Neural progenitor cell (in vitro differentiated cells): ENCODE measurements around the gene NUP214. TPM values are rescaled to one million over a fixed set of nuclear protein-coding genes. Genes with fewer than 3 reads are reported as not detected.
"Not testable (repeated sequence)": the region's sequence is repeated elsewhere in the genome, so short reads cannot be mapped to it uniquely, and the experiment has no call there.

Experiments
- DNase-seq: peaks from one replicate; pipeline ENCODE4 v3.0.0-alpha.2; 2016; ENCODE audit warnings: low spot score
- H2AFZ ChIP-seq: fragments of 200-600 bp; sonication (generic); replicated peaks from 2 replicates; pipeline ENCODE4 v1.6.1; 2016; ENCODE audit warnings: antibody characterized with exemption
- H3F3A ChIP-seq: fragments of 200-600 bp; sonication (generic); 2 replicates; pipeline ENCODE4 v1.6.1; 2016; ENCODE audit warnings: antibody characterized with exemption, low read depth
- H3K27ac ChIP-seq: fragments of 200-600 bp; sonication (generic); 2 replicates; pipeline ENCODE4 v1.5.1; 2016; ENCODE audit warnings: mild to moderate bottlenecking
- H3K27me3 ChIP-seq: fragments of 200-600 bp; sonication (generic); 2 replicates; pipeline ENCODE4 v1.6.1; 2016; ENCODE audit warnings: mild to moderate bottlenecking, moderate library complexity
- H3K36me3 ChIP-seq: fragments of 200-600 bp; sonication (generic); 2 replicates; pipeline ENCODE4 v1.5.1; 2016
- H3K4me1 ChIP-seq: fragments of 200-600 bp; sonication (generic); 2 replicates; pipeline ENCODE4 v1.6.1; 2016; ENCODE audit warnings: mixed run types
- H3K4me2 ChIP-seq: fragments of 200-600 bp; sonication (generic); 2 replicates; pipeline ENCODE4 v1.6.1; 2016
- H3K4me3 ChIP-seq: fragments of 200-600 bp; sonication (generic); 2 replicates; pipeline ENCODE4 v1.5.1; 2016
- H3K79me2 ChIP-seq: fragments of 200-600 bp; sonication (generic); 2 replicates; pipeline ENCODE4 v1.6.1; 2016; ENCODE audit warnings: low read depth
- H3K9ac ChIP-seq: fragments of 200-600 bp; sonication (generic); 2 replicates; pipeline ENCODE4 v1.6.1; 2016
- H3K9me3 ChIP-seq: fragments of 200-600 bp; sonication (generic); 2 replicates; pipeline ENCODE4 v1.5.1; 2016; ENCODE audit warnings: low read depth
- H4K20me1 ChIP-seq: fragments of 200-600 bp; sonication (generic); 2 replicates; pipeline ENCODE4 v1.6.1; 2016; ENCODE audit warnings: low read depth
- H3K27ac Mint-ChIP-seq: 3 replicates; pipeline ENCODE4 v1.8.0; 2021; ENCODE audit warnings: mixed read lengths
- H3K27me3 Mint-ChIP-seq: 2 replicates; pipeline ENCODE4 v1.8.0; 2022; ENCODE audit warnings: low read depth, mild to moderate bottlenecking, inconsistent platforms, moderate library complexity, mixed read lengths; ENCODE audit not compliant: insufficient read depth
- H3K36me3 Mint-ChIP-seq: 3 replicates; pipeline ENCODE4 v1.8.0; 2021; ENCODE audit warnings: mixed read lengths
- H3K4me1 Mint-ChIP-seq: 3 replicates; pipeline ENCODE4 v1.8.0; 2021; ENCODE audit warnings: mixed read lengths
- H3K4me3 Mint-ChIP-seq: 3 replicates; pipeline ENCODE4 v1.8.0; 2021; ENCODE audit warnings: mild to moderate bottlenecking, moderate library complexity, mixed read lengths
- H3K9me3 Mint-ChIP-seq: 3 replicates; pipeline ENCODE4 v1.8.0; 2020; ENCODE audit warnings: mixed read lengths
- CTCF ChIP-seq: fragments of 200-600 bp; sonication (generic); IDR thresholded peaks from 2 replicates; pipeline ENCODE4 v1.5.1; 2017; ENCODE audit warnings: antibody characterized with exemption, mild to moderate bottlenecking
- EZH2 ChIP-seq: fragments of 200-600 bp; sonication (generic); IDR thresholded peaks from 2 replicates; pipeline ENCODE4 v1.6.1; 2017; ENCODE audit warnings: antibody characterized with exemption, mild to moderate bottlenecking, moderate library complexity
- EZH2phosphoT487 ChIP-seq: fragments of 200-600 bp; sonication (generic); IDR thresholded peaks from 2 replicates; pipeline ENCODE4 v1.6.1; 2017; ENCODE audit warnings: antibody characterized with exemption
- total RNA-seq: library from RNA; depleted of rRNA; stranded (reverse); fragments of >200 nt; gene quantifications from 2 replicates; pipeline ENCODE4 v1.2.3, GENCODE V29; 2015; ENCODE audit warnings: low replicate concordance

Gene NUP214
- total RNA-seq, 1 donor from 2014 or later: 37.6 TPM

GRCh38 chr9:131262327-131263032 lies 137.1 kb downstream of the NUP214 start:
- Mint-ChIP-seq H3K4me1 (peaks cover 9% of the 10 kb centered on the region), H3K9me3 (no peaks in the 10 kb centered on the region), H3K27me3 (no peaks in the 10 kb centered on the region), H3K36me3 (no peaks in the 10 kb centered on the region), H3K27ac (no peak overlapping the region), H3K4me3 (no peak overlapping the region)
- Histone ChIP-seq H3F3A (no peaks in the 10 kb centered on the region), H3K27me3 (no peaks in the 10 kb centered on the region), H3K27ac (no peak overlapping the region), H2AFZ (no peak overlapping the region), H3K4me1 (peaks cover 14% of the 10 kb centered on the region), H3K9ac (no peak overlapping the region), H4K20me1 (no peaks in the 10 kb centered on the region), H3K4me3 (no peak overlapping the region), H3K9me3 (no peaks in the 10 kb centered on the region), H3K4me2 (no peak overlapping the region), H3K36me3 (no peaks in the 10 kb centered on the region), H3K79me2 (no peaks in the 10 kb centered on the region)
- DNase-seq: no peak
- TF ChIP-seq EZH2phosphoT487 (no peak), EZH2 (no peak), CTCF (no peak)

- not testable (repeated sequence) for H3K9me3 ChIP-seq, H3K27ac Mint-ChIP-seq, H3K4me3 ChIP-seq, H3K9me3 Mint-ChIP-seq, H4K20me1 ChIP-seq, H3K36me3 Mint-ChIP-seq, H2AFZ ChIP-seq, H3K4me3 Mint-ChIP-seq, H3K9ac ChIP-seq, H3K27me3 ChIP-seq, H3F3A ChIP-seq, H3K36me3 ChIP-seq, H3K27me3 Mint-ChIP-seq, H3K27ac ChIP-seq, DNase-seq, H3K79me2 ChIP-seq, H3K4me1 Mint-ChIP-seq, H3K4me2 ChIP-seq
- peaks cover 14% of the 10 kb centered on the region for H3K4me1 ChIP-seq
Observed at GRCh38 chr9:131263033-131263343, 137.6 kb downstream of the NUP214 start.

GRCh38 chr9:131263701-131264100 lies 138.3 kb downstream of the NUP214 start:
- Histone ChIP-seq H3K27ac (no peak overlapping the region), H3K79me2 (no peaks in the 10 kb centered on the region), H3K9ac (no peak overlapping the region), H3K4me2 (no peak overlapping the region), H3K36me3 (no peaks in the 10 kb centered on the region), H3K4me1 (peaks cover 14% of the 10 kb centered on the region), H3K4me3 (no peak overlapping the region), H3K27me3 (no peaks in the 10 kb centered on the region), H2AFZ (no peak overlapping the region), H4K20me1 (no peaks in the 10 kb centered on the region), H3K9me3 (no peaks in the 10 kb centered on the region), H3F3A (no peaks in the 10 kb centered on the region)
- no peaks in the 10 kb centered on the region for H3K9me3 Mint-ChIP-seq
- no peak for DNase-seq
- peaks cover 6% of the 10 kb centered on the region for H3K4me1 Mint-ChIP-seq
- H3K36me3 Mint-ChIP-seq: no peaks in the 10 kb centered on the region
- peak overlapping the region; percentile 74 for H3K27ac Mint-ChIP-seq
- H3K4me3 Mint-ChIP-seq: no peak overlapping the region
- TF ChIP-seq EZH2: no peak
- TF ChIP-seq CTCF: no peak
- no peak for TF ChIP-seq EZH2phosphoT487
- no peaks in the 10 kb centered on the region for H3K27me3 Mint-ChIP-seq

- no peak for DNase-seq
Observed at GRCh38 chr9:131264231-131264630, 138.8 kb downstream of the NUP214 start.

More at GRCh38 chr9:131264231-131264630, 138.8 kb downstream of the NUP214 start:
- H3K4me1 ChIP-seq: peaks cover 14% of the 10 kb centered on the region
- no peak overlapping the region for H3K4me2 ChIP-seq
- Mint-ChIP-seq H3K27ac (no peak overlapping the region), H3K9me3 (no peaks in the 10 kb centered on the region), H3K4me3 (no peak overlapping the region), H3K27me3 (no peaks in the 10 kb centered on the region), H3K36me3 (no peaks in the 10 kb centered on the region), H3K4me1 (peaks cover 9% of the 10 kb centered on the region)
- H3K9me3 ChIP-seq: no peaks in the 10 kb centered on the region
- H3K79me2 ChIP-seq: no peaks in the 10 kb centered on the region
- no peaks in the 10 kb centered on the region for H3K36me3 ChIP-seq
- H3K9ac ChIP-seq: no peak overlapping the region
- H3K27ac ChIP-seq: no peak overlapping the region
- H3F3A ChIP-seq: no peaks in the 10 kb centered on the region
- no peak overlapping the region for H2AFZ ChIP-seq
- TF ChIP-seq EZH2phosphoT487 (no peak), EZH2 (no peak), CTCF (no peak)
- no peaks in the 10 kb centered on the region for H3K27me3 ChIP-seq
- H4K20me1 ChIP-seq: no peaks in the 10 kb centered on the region
- H3K4me3 ChIP-seq: no peak overlapping the region
